Measurements from ENCODE around the gene SLC31A1. TPM values are rescaled to one million over a fixed set of nuclear protein-coding genes. Genes with fewer than 3 reads are reported as not detected.

The SLC31A1 gene
- total RNA-seq, 1 donor from 2014 or later: 7.3 TPM

GRCh38 chr9:113255438-113255837 lies 34.1 kb downstream of the SLC31A1 start:
- intact Hi-C loops (cut with micrococcal nuclease): no loop called here
- Mint-ChIP-seq H3K4me3 (no peak overlapping the region), H3K36me3 (ENCODE audit: low read depth) (peaks cover 22% of the 10 kb centered on the region), H3K27me3 (no peaks in the 10 kb centered on the region), H3K4me1 (no peaks in the 10 kb centered on the region), H3K9me3 (no peaks in the 10 kb centered on the region), H3K27ac (no peak overlapping the region)
- POLR2A ChIA-PET: no interaction called here
- CTCF ChIA-PET: no interaction called here
- ATAC-seq (ENCODE audit: low read depth) (no peak), DNase-seq (no peak)
- no peak for TF ChIP-seq CTCF (IDR thresholded peaks at IDR 0.05)

GRCh38 chr9:113257863-113258262 lies 36.5 kb downstream of the SLC31A1 start:
- Mint-ChIP-seq H3K36me3 (ENCODE audit: low read depth) (peaks cover 30% of the 10 kb centered on the region), H3K9me3 (no peaks in the 10 kb centered on the region), H3K4me1 (no peaks in the 10 kb centered on the region), H3K4me3 (no peak overlapping the region), H3K27me3 (no peaks in the 10 kb centered on the region), H3K27ac (no peak overlapping the region)
- ChIA-PET CTCF (no interaction called here), POLR2A (no interaction called here)
- intact Hi-C loops (cut with micrococcal nuclease): no loop called here
- DNase-seq (no peak), ATAC-seq (ENCODE audit: low read depth) (no peak)
- TF ChIP-seq CTCF (IDR thresholded peaks at IDR 0.05): no peak

GRCh38 chr9:113258282-113258681 lies 36.9 kb downstream of the SLC31A1 start:
- Mint-ChIP-seq H3K27ac (no peak overlapping the region), H3K27me3 (no peaks in the 10 kb centered on the region), H3K36me3 (ENCODE audit: low read depth) (peaks cover 30% of the 10 kb centered on the region), H3K9me3 (no peaks in the 10 kb centered on the region), H3K4me3 (no peak overlapping the region), H3K4me1 (no peaks in the 10 kb centered on the region)
- no peak for TF ChIP-seq CTCF (IDR thresholded peaks at IDR 0.05)
- ChIA-PET CTCF (no interaction called here), POLR2A (no interaction called here)
- intact Hi-C loops (cut with micrococcal nuclease): no loop called here
- no peak for ATAC-seq (ENCODE audit: low read depth)
- no peak for DNase-seq

GRCh38 chr9:113261917-113262671 lies 40.8 kb downstream of the SLC31A1 start:
- Mint-ChIP-seq H3K4me1 (no peaks in the 10 kb centered on the region), H3K27ac (no peak overlapping the region), H3K9me3 (no peaks in the 10 kb centered on the region), H3K27me3 (no peaks in the 10 kb centered on the region), H3K4me3 (no peak overlapping the region), H3K36me3 (ENCODE audit: low read depth) (peaks cover 38% of the 10 kb centered on the region)
- intact Hi-C loops (cut with micrococcal nuclease): no loop called here
- POLR2A ChIA-PET: no interaction called here
- no peak for DNase-seq
- TF ChIP-seq CTCF (IDR thresholded peaks at IDR 0.05): no peak
- no peak for ATAC-seq (ENCODE audit: low read depth)
- CTCF ChIA-PET: interaction anchor here (0.9 kb wide), 1 partner anchor 10 kb away, joined by 3 read pairs; no protein-coding TSS in a partner anchor

- no peaks in the 10 kb centered on the region for H3K4me1 Mint-ChIP-seq
- intact Hi-C loops (cut with micrococcal nuclease): no loop called here
- no peak for DNase-seq
- ATAC-seq (ENCODE audit: low read depth): no peak
- H3K9me3 Mint-ChIP-seq: no peaks in the 10 kb centered on the region
- ChIA-PET CTCF (no interaction called here), POLR2A (no interaction called here)
- no peak overlapping the region for H3K4me3 Mint-ChIP-seq
- no peaks in the 10 kb centered on the region for H3K27me3 Mint-ChIP-seq
- TF ChIP-seq CTCF (IDR thresholded peaks at IDR 0.05): no peak
- peaks cover 50% of the 10 kb centered on the region for H3K36me3 Mint-ChIP-seq (ENCODE audit: low read depth)
- no peak overlapping the region for H3K27ac Mint-ChIP-seq
Observed at GRCh38 chr9:113266174-113266573, 44.8 kb downstream of the SLC31A1 start.

All from activated B cell treated with CpG ODN at 0.5 μM for 24 hours (primary cell).